Heart left ventricle (tissue), 13 donors: ENCODE measurements around the gene LRP11.
"Not testable (repeated sequence)": the region's sequence is repeated elsewhere in the genome, so short reads cannot be mapped to it uniquely, and the experiment has no call there.

Experiments
- CTCF ChIP-seq, 12 donors: fragments of 200-600 bp; sonication (generic) in 4 of 12; IDR thresholded peaks; one replicate each; pipeline versions ENCODE4 v1.5.0 to v1.8.0; 2018 to 2022; ENCODE audit warnings: antibody characterized with exemption in 12 of 12, mild to moderate bottlenecking in 5 of 12
- POLR2A ChIP-seq, 2 donors: fragments of 450-650 bp; IDR thresholded peaks; one replicate each; pipeline ENCODE4 v1.6.1; 2017; ENCODE audit warnings: antibody characterized with exemption in 2 of 2, mild to moderate bottlenecking in 2 of 2, moderate library complexity in 2 of 2
- donor health status: ischemic (EF 13 %, LVEDD 7.1; RV severe dilation, severe dysfunction).
- donor health status: DM: no; HTN: yes; CAD: no.
- donor health status: DM: no; HTN: no; CAD: no.
- donor health status: ischemic (EF 25% LVEDD 6.9; RV normal size, moderate dysfunction).
- donor health status: ischemic (EF 25% LVEDD 5.7; RV mildly dilated, moderate dysfunction).
- donor health status: ischemic (EF 35%, LVEDD 5.7; RV mildly dilated, moderate dysfunction).
- donor health status: nonischemic (EF 11% LVEDD 7.7; RV severe dilation, severe dysfunction).
- donor health status: DM: yes; HTN: yes; CAD: no.
- donor health status: PGD.
- donor health status: ischemic (EF 29% LVEDD 5.4; RV normal size, mild dysfunction).
- donor health status: nonischemic (EF 23%, LVEDD 6.1; RV moderate dilation, normal function).

- TF ChIP-seq CTCF, POLR2A (IDR thresholded peaks at IDR 0.05): not testable (repeated sequence)
These were observed 10.1 kb downstream of the LRP11 start for GRCh38 chr6:149854017-149854416.
